ENCODE results near the gene SDCBP2.
A peak's percentile ranks its signal among the peaks of the same experiment; 100 is the strongest.

Gene SDCBP2

DNA sequence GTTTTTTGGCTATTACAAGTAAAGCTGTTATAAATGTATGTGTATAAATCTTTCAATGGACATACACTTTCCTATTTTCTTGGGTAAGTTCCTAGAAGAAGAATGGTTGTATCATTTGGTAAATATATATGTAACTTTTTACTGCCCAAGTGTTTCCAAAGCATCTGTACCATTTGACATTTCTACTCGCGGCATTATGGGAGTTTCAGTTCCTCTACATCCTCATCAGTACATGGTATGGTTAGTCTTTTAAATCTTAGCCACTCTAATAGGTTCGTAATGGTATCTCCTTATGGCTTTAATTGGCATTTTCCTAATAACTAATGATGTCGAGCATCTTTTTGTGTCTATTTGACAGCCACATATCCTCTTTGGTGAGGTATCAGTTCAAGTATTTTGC, 49.9 kb downstream of the SDCBP2 start:
- DNase-seq (ENCODE audit: low read depth in 2 of 2, low spot score in 1 of 2) = no peak

DNA sequence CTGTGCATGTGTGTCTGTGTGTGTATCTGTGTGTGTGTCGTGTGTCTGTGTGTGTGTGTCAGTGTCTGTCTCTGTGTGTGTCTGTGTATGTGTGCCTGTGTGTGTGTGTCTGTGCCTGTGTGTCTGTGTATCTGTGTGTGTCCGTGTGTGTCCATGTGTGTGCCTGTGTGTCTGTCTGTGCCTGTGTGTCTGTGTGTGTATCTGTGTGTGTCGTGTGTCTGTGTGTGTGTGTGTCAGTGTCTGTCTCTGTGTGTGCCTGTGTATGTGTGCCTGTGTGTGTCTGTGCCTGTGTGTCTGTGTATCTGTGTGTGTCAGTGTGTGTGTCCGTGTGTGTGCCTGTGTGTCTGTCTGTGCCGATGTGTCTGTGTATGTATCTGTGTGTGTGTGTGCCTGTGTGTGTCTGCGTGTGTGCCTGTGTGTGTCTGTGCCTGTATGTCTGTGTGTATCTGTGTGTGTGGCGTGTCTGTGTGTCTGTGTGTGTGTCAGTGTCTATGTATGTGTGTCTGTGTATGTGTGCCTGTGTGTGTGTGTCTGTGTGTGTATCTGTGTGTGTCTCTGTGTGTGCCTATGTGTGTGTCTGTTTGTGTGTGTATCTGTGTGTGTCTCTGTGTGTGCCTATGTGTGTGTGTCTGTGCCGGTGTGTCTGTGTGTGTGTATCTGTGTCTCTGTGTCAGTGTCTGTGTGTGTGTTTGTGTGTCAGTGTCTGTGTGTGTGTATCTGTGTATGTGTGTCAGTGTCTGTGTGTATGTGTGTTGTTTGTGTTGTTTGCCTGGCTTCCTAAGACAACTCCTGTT, 51.2 kb downstream of the SDCBP2 start:
- no peak for DNase-seq (ENCODE audit: low read depth in 2 of 2, low spot score in 1 of 2)

DNA sequence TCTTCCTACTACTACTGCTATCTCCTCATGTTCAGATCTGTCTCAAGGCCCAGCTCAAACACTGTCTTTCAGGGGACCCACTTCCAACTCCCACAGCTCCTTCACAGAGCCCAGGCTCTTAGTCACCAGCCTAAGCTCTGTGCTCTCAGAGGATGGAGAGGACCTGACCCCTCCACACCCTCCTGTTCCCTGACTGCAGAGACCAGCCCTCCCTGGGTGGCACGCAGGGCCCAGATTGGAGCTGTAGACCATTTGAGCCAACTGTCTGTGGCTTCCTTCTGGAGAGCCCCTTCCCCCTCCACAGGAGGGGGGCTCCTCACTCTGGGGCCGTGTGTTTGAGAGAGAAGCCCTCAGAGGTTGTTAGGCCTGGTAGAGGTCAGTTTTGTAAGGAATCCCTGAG, 53.0 kb downstream of the SDCBP2 start:
- no peak for DNase-seq (ENCODE audit: low read depth in 2 of 2, low spot score in 1 of 2)

DNA sequence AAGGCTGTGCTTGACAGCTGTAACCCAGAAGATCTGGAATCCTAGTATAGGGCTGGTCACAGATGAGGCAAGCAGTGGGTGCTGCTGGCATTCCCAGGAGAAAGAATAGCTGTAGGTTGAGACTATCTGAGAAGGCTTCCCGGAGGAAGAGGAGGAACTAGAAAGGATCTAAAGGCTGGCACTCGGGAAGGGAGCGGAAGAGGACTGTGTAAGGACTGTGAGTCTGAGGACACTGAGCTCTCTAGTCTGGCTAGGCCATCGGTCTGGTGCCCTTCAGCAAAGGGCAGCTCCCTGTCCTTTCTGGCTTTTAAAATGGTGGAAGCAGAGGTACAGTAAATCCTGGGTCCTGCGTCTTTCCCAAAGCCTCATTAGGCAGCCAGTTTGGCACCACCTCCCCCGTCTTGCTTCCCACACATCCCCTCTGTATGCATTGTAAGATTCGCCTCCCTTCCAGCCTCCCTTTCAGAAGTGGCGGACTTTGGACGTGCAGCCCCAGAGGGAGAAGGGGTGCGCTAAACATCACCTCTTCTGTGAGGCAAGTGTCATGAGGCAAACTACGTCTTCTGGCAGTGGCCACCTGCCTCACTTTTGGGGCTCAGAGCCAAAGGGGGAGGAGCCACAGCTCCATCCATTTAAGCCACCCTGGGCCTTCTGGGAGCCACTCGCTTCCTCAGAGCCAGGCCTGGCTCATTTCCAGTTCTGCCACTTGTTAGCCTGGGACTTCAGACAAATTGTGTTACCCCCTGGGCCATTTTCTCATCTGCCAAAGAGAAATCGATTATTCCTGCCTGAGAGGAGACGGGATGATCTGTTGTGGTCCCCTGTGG, 54.2 kb downstream of the SDCBP2 start:
- DNase-seq (ENCODE audit: low read depth in 2 of 2, low spot score in 1 of 2) = no peak

DNA sequence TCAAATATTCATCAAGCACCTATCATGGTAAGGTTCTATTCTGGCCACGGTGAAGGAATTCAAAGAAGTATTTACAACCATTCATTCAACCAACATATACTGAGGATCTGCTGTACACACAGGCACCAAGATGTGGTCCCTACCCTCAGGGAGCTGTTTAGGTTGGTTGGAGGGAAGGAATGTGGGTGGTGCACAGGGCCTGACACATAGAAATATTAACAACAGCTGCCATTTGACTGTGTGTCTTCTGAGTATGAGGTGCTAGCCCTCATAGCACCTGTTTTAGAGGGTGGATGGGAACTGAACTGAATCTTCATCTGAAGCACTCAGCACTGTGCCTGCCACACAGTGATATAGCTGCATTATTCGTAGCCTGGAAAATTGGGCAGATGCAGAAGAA, 55.6 kb downstream of the SDCBP2 start:
- DNase-seq (ENCODE audit: low read depth in 2 of 2, low spot score in 1 of 2) = no peak

DNA sequence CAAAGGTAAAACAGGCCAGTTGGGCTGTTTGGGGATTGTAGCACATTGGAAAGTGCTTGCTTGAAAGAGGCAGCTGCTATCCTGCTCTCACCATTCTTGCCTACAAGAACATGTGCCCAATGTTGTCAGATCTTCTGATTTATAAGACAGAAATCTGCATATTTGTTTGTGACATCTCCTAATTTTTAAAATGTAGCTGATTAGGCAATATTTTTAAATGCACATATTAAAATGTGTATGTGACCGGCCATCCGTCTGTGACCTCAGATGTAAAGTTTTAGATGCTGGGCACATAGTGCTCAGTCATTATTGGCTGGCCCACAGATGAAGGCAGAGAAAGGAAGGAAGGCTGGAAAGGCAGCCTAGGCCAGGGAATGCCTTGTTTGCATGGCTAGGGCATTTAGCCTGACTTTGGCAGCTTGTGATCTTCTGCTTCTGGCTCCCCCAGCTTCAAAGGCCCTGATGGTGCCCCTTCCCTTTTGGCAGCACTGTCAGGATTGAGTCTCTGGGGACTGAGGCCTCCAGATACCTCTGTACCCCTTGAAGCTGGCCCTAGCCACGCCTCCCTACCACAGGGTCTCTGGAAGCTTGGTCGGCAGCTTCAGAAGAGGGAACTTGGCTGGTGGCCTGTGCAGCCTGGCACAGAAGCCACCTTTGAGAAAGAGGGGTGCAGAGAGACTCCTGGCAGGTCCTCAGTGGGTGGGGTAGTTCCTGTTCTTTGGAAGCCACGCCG, 56.4 kb downstream of the SDCBP2 start:
- no peak for DNase-seq (ENCODE audit: low read depth in 2 of 2, low spot score in 1 of 2)

DNA sequence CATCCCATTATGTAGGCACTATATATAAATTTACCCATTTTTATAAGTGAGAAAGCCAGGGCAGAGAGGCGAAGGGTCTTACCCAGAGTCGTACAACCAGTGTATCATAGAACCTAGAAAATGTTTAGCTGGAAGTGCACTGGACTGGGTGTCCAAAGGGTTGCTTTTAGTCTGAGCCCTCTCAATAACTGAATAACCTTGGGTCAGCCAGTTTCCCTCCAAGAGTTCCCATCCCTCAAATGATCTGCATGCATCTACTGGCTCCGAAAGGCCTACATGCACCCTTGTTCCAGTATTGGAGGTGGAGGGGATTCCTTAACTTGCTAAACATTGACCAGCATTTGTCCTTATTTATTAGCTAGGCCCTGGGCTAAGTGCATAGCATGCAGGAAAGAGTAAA, 59.1 kb downstream of the SDCBP2 start:
- no peak for DNase-seq (ENCODE audit: low read depth in 2 of 2, low spot score in 1 of 2)

DNA sequence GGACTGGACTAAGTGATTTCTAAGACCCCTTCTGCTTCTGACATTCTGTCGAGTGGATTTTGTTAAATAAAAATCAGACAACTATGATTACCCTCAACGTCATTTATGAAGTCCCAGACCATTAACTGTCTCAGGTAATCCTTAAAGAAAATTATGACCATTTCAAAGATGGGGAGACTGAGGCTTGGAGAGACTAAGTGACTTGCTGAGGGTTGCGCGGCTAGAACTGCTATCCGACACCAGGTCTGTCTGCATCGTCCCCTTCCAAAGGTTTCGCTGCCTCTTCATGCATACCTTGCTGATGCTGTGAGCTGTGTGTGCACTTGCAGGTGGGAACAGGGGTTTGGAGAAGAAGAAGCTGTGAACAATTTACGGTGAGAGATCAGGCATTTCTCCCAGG, 59.7 kb downstream of the SDCBP2 start:
- DNase-seq (ENCODE audit: low read depth in 2 of 2, low spot score in 1 of 2) = no peak

DNA sequence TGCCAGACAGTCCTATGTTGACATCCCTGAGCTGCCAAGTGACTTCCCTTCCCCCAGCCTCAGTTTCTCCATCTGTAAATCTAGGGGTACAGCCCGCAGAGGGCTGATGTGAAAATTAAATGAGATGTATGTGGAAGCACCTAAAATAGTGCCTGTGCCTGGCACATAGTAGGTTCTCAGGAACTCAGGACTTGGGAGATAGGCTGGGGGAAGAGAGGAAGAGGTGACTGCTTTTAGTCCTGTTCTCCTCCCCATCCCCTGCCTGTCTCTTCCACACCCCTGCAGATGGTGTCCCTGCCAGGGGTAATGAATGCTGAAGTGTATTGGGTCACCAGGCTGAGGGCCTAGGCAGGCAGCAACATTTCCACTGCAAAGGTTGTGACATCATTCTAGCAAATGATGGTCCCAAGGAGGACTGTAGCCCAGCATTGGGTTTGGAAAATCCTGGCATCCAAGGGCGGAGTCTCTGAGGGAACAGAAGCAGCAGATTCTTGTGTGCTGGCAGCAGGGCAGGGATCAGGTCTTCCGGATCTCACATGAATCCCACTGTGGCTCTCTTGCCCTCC, 61.0 kb downstream of the SDCBP2 start:
- no peak for DNase-seq (ENCODE audit: low read depth in 2 of 2, low spot score in 1 of 2)

DNA sequence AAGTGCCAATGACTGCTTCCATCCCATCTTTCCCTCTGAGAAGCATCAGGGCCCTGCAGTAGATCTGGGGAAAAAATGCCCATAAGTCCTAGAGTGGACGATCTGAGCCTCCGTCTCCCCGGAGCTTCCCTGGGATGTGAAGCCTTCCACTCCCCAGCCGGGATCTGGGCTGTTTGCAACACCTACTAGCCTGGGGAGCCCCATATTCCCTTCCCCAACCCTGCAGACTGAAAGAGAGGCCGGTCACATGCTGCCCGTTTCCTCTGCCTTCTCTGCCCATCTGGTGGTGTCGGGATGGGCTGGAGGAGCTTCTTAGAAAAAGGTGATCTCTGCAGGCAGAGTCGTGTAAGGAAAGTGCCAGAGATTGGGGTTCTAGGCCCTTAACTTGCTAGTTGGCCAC, 61.8 kb downstream of the SDCBP2 start:
- DNase-seq (ENCODE audit: low read depth in 2 of 2, low spot score in 1 of 2) = no peak

DNA sequence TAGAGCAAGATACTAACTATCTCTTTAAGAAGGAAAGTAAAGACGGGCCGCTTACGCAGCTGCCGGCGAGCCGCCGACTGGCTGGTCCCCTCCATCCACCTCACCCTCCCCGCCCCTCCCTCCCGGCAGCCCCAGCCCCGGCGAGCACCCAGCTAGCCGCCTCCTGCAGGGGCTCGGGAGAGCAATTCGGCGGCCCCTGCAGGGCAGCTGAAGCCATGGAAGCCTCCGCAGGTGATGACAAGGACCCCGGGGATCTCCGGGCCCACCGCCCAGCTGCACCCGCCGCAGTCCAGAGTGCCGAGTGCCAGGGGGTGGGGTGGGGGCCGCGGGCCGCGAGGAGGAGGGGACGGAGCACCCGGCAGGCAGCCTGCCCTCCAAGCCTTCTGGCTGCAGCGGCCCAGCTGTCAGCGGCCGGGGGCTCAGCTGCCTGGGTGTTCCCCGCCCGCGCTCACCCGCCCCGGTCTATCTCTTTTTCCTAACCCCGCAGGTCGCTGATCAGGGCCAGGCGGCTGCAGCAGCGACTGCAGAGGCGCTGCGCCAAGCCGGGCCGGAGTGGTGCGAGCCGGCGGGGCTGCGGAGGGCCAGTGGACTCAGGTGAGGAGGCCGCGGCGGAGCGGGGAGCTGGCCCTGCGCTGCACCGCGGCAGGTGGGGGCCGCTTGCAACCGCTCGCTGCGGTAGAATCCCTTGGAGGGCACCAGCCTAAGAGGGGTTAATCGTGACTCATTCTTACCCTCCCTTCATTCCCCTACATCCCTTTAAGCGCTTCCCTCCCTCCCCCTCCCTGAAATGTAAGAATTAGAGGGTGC, 62.6 kb downstream of the SDCBP2 start, which contains the start of gene SNPH:
Gene SNPH, plus strand, starts transcription at position 128 of the 807 bp plus-strand sequence. CDS start 29,946 bp downstream, outside the sequence.
- peak; percentile 24 to 52 for DNase-seq (ENCODE audit: low read depth in 2 of 2, low spot score in 1 of 2)

DNA sequence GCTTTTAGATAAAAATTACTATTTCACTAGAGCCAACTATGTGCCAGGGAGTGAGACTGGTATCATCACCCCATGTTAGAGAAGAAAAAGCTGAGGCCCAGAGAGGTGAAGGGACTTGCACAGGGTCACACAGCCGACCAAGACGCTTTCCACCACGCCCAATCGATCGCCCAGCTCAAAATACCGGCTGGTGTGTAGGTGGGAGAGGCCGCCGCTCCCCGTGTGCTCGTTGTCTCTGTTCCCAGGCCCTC, 63.1 kb downstream of the SDCBP2 start:
- no peak for DNase-seq (ENCODE audit: low read depth in 2 of 2, low spot score in 1 of 2)

DNA sequence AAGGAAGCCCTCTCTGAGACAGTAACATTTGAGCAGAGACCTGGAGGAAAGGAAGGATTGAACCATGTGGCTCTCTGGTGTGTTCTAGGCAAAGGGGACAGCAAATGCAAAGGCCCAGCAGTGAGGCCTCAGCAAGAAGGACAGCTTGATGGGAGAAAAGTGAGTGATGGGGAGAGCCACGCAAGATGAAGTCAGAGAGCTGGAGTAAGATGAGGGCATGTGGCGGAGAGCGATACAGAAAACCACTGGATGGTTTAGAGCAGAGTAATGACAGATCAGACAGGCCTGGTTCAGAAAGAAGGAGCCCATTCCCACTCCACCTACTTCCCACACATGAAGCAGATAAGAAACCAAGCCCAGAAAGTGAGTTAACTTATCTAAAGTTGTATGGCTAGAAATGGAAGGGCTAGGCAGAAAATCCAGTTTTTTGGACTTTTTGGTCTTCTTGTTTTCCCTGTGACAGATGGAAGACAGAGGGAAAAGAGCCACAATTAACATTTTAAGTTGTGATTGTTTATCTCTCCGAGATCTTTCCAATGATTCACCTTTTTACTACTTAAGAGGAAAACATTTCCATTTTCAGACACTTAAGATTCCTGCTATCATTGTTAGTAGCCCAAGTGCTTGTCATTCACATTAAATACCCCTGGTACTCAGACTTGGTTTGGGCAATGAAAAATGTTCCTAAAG, 63.6 kb downstream of the SDCBP2 start:
- DNase-seq (ENCODE audit: low read depth in 2 of 2, low spot score in 1 of 2) = no peak

DNA sequence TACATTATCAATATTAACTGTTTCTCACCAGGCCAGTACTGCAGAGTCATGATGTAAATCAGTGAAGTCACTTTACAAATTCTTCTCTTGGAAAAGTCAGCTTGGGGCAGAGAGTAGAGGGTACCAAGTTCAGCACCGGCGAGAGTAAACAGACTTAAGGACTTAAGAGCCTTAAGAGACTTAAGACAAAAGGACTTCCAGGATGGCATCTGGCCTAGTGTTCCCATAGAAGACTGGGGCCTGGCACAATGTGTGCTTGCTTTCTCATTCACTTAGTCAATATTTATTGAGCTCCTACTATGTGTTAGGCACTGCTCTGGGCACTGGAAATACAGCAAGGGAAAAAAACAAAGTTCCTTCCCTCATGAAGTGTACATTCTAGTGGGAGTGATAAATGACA, 64.2 kb downstream of the SDCBP2 start:
- no peak for DNase-seq (ENCODE audit: low read depth in 2 of 2, low spot score in 1 of 2)

DNA sequence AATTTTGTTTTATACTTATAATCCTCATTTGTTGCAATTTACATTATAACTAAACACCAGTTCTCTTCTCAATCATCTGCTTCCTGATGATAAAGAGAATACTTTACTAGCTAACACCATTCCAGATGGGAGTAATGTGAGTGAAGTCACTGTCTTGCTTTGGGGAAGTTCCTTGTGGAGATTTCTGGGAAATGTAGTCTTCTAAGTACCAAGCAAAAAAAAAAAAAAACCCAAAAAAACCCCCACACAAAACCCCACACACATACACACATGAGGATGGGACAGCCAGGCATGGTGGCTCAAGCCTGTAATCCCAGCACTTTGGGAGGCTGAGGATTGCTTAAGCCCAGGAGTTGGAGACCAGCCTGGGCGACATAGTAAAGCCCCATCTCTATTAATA, 65.1 kb downstream of the SDCBP2 start:
- DNase-seq (ENCODE audit: low read depth in 2 of 2, low spot score in 1 of 2) = no peak

Data from stimulated activated CD8-positive, alpha-beta memory T cell treated with anti-CD3 and anti-CD28 coated beads, Interleukin-4, amount 100 ng/mL, for 4 hours (primary cell).